ENCODE data around the gene COL17A1.
A peak's percentile ranks its signal among the peaks of the same experiment; 100 is the strongest.

The COL17A1 gene

DNA sequence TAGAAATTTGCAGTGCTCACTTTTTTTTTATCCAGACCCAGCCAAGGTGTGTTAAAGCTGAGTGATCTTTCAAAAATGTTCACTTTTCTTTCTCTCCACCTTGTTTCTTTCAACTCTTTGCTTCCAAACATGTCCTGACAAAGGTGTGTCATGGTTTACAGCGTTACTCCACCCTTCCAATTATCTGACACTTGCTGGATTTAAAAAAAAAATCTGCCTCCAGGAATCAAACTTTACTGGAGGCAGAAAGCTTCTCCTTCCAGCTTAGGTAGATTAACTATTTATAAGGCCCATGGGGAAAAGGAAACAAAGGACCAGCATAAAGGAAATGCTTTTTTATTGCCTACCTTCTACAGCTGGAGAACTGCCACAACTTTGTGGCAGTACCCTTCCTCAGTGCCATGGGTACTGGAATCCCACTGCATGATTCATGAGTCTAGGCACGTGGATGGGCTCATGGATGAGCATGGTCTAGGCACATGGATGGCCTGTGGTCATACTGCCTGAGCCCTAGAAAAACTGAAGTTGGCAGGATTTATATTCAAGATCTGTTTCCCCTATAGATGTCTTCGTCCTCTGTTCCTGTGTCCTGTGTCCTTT is at the start of gene COL17A1:
Gene COL17A1 (minus strand): TSS at position 80 of the 600 bp plus-strand sequence. CDS start 5,207 bp downstream, outside the sequence.
- DNase-seq (ENCODE audit: low read depth) = no peak
- H3K4me3 ChIP-seq (ENCODE audit: low read depth, low read length) = no peak within 1 kb of the TSS
- TF ChIP-seq, protein P1, sequence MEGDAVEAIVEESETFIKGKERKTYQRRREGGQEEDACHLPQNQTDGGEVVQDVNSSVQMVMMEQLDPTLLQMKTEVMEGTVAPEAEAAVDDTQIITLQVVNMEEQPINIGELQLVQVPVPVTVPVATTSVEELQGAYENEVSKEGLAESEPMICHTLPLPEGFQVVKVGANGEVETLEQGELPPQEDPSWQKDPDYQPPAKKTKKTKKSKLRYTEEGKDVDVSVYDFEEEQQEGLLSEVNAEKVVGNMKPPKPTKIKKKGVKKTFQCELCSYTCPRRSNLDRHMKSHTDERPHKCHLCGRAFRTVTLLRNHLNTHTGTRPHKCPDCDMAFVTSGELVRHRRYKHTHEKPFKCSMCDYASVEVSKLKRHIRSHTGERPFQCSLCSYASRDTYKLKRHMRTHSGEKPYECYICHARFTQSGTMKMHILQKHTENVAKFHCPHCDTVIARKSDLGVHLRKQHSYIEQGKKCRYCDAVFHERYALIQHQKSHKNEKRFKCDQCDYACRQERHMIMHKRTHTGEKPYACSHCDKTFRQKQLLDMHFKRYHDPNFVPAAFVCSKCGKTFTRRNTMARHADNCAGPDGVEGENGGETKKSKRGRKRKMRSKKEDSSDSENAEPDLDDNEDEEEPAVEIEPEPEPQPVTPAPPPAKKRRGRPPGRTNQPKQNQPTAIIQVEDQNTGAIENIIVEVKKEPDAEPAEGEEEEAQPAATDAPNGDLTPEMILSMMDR (IDR thresholded peaks at IDR 0.05; ENCODE audit: low read depth, low read length, missing control alignments) = no peak

DNA sequence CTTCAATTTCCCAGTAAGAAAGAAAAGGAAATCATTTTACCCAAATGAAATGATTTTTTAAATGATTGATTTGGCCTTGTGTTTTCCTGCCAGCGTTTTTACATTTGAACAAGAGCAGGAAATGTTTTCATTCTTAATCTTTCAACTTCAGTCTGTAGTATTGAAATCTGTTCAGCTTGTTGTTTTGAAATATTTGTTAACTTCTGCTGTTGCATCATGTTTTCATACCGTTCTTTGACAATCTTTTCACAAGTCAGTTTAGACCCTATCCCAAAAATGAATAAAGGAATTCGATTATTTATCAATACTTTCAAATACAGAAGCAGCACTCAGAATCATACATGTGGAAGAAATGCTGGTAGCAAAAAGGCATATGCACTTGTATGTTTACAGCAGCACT is 44.4 kb upstream of the COL17A1 start:
- no peak overlapping the region for H3K4me3 ChIP-seq (ENCODE audit: low read depth, low read length)
- TF ChIP-seq, protein P1 (IDR thresholded peaks at IDR 0.05; ENCODE audit: low read depth, low read length, missing control alignments) = no peak
- DNase-seq (ENCODE audit: low read depth) = no peak

- TF ChIP-seq, protein P1 (IDR thresholded peaks at IDR 0.05; ENCODE audit: low read depth, low read length, missing control alignments) = no peak
- DNase-seq (ENCODE audit: low read depth) = no peak
- H3K4me3 ChIP-seq (ENCODE audit: low read depth, low read length) = no peak overlapping the region
These were observed 42.5 kb upstream of the COL17A1 start for GRCh38 chr10:104128214-104128613.

DNA sequence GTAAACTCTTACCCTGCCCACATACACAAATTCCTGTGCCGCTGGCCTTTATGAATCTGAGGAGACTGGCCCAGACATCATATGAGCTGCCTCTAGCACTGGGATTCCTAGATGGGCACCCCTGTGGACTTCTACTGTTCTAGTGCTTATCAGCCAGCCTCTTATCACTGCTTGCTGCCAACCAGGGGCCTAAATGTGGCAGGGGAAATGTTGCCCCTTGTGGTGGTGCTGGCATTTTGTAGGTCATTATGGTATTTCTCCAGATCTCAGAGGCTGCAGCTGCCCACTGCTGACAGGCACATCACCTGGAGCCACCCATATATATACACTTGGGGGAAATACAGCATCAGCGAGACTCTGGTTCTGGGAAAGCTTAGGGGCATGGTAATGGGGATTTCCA is 41.7 kb upstream of the COL17A1 start:
- DNase-seq (ENCODE audit: low read depth) = no peak
- TF ChIP-seq, protein P1 (IDR thresholded peaks at IDR 0.05; ENCODE audit: low read depth, low read length, missing control alignments) = peak; percentile 34
- H3K4me3 ChIP-seq (ENCODE audit: low read depth, low read length) = no peak overlapping the region

DNA sequence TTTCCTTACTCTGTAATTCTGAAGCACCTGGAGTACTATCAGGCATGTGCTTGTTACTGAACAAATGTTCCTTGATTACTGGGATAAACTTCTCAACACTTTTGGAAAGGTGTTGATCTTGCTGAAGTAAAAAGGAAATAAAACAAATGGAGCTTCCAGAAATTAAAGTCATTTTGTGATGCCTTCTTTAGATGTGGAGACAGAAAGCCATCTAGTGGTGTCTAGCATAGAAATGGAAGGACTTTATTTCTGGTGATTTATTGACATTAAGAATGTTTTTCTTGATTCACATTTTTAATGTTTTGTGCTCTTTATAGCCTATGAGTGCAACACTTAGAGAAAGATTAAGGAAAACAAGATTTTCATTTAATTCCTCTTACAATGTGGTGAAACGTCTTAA is 37.7 kb upstream of the COL17A1 start:
- no peak for DNase-seq (ENCODE audit: low read depth)
- TF ChIP-seq, protein P1 (IDR thresholded peaks at IDR 0.05; ENCODE audit: low read depth, low read length, missing control alignments) = peak; percentile 21
- H3K4me3 ChIP-seq (ENCODE audit: low read depth, low read length) = no peak overlapping the region

GRCh38 chr10:104122225-104123107 is 36.8 kb upstream of the COL17A1 start:
- peak overlapping the region; percentile 85 for H3K4me3 ChIP-seq (ENCODE audit: low read depth, low read length)
- TF ChIP-seq, protein P1 (IDR thresholded peaks at IDR 0.05; ENCODE audit: low read depth, low read length, missing control alignments) = no peak
- peak; percentile 8 for DNase-seq (ENCODE audit: low read depth)

All from GM12864 (cell line).